NCI-H748 treated with DMSO at 0.1 percent for 48 hours (cell line): ENCODE results near the gene OR5J2.
"Not testable (repeated sequence)": the region's sequence is repeated elsewhere in the genome, so short reads cannot be mapped to it uniquely, and the experiment has no call there.

Experiments
- DNase-seq: peaks from one replicate; lab custom pipeline; 2025; lab: John Stamatoyannopoulos, UW

The OR5J2 gene

DNA sequence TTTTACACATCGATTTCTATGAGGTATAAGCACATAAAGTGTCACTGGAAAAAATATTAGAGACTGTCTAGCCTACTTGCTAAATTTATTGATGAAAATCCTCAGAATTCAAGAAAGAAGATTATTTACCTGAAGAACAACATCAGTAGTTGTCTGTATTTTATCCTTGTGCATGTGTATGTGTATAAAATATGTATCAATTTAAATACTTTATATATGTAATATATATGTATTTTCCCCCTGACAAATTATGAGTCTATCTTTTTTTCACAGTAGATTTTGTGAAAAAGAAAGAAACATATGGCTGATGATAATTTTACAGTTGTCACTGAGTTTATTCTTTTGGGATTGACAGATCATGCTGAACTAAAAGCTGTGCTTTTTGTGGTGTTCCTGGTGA is at the start of gene OR5J2:
Gene OR5J2 (plus strand): TSS at position 301 of the 400 bp plus-strand sequence. CDS start 0 bp downstream, at position 301.
- no peak for DNase-seq

DNA sequence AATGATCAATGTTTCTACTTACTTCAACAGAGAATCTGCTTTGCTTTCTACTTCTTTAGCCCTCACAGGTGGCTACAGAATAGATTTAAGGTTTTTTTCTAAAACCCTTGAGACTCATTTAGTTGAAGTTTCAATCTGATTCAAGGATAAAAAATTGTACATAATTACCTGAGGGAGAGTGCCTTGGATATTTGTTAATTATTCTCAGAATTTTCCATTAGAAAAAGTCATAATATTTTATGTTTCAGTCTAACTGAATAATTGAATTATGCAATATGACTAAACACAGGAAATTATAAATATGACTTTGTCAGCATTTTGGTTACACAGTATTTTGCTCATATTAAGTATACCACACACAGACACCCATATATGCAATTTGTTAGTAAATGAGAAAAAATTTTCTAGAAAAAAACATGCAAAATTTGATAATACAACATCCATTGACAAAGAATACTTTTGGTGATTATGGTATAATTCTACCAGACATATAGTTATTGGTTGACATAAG is 36.2 kb upstream of the OR5J2 start, which contains the start of gene OR8J3:
Gene OR8J3 (minus strand): TSS at position 51 of the 511 bp plus-strand sequence. CDS start 2,483 bp downstream, outside the sequence.
- DNase-seq, result no peak

DNA sequence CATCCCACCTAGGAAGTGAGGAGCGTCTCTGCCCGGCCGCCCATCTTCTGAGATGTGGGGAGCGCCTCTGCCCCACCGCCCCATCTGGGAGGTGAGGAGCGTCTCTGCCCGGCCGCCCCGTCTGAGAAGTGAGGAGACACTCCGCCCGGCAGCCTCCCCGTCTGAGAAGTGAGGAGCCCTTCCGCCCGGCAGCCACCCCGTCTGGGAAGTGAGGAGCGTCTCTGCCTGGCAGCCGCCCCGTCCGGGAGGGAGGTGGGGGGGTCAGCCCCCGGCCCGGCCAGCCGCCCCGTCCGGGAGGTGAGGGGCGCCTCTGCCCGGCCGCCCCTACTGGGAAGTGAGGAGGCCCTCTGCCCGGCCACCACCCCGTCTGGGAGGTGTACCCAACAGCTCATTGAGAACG is 32.7 kb upstream of the OR5J2 start:
- not testable (repeated sequence) for DNase-seq

DNA sequence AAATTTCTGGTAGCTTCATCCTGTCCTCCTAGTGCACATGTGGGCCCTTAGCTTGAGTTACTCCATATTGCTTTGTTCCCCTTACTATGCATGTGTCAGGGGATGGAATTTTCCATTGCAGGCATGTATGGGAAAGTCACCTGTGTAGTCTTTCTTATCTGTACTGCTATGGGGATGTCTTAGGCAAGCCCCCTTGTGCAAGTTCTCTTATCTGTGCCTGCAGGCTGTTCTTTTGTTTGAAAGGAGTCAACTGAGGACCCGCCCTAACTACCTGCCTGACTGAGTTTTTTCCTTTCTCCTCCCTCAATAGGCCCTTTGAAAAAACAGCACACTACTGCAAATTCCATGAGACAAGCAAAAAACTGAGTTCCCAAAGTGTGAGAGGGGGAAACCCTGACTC is 25.0 kb upstream of the OR5J2 start:
- no peak for DNase-seq

DNA sequence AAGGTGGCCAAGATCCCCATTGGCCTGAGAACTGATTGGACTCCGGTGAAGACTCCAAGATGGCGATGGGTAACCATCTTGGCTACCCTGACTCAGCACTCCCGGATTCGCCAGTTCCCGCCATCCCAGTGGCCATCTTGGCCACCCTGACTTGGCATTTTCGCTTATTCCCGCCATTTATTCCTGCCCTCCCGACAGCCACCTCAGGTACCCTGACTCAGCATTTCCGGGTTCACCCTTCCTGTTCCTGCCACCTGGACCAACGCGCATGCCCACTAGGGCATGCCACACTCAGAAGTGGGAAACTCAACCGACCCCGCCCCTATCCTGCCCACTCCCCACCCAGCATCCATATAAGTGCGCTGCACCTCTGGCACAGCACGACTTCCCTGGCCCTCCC is 24.1 kb upstream of the OR5J2 start:
- no peak for DNase-seq

DNA sequence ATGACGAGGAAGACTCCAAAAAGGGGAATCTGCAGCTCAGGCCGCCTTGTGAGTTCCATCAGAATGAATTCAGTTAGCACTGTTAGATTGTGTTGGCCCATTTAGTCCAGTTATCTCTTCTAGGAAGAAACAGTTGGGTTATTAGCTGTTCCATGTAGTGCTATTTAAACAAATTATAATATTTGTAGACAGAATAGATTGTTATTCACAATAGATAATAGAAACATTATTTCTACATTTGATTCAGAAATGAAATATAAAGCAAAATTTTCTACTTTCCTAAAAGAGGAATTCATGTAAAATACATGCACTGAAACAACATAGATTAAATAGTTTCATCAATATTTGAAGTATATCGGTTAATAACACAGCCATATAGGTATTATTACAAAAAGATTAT is 16.2 kb upstream of the OR5J2 start, which contains the start of gene OR8K5:
Gene OR8K5 (minus strand): TSS at position 101 of the 400 bp plus-strand sequence. CDS start 0 bp downstream, at position 101.
- no peak for DNase-seq

DNA sequence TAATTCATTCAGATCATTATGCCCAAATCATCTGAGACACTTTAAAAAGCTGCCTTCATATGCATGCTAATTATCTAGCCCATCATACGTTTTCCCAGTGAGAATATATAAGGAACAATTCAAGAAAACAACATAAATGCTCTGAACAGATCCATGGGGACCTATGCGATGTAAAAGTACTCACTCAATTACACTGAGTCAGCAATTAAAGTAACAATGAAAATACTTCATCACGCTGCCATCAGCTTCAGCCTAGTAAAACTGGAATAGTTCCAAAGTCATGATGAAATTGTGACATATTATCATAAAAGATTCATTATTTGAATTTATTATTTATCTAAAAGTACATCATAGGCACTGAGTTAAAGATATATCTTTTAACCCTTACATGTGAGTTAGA is 12.6 kb upstream of the OR5J2 start:
- DNase-seq, result no peak

DNA sequence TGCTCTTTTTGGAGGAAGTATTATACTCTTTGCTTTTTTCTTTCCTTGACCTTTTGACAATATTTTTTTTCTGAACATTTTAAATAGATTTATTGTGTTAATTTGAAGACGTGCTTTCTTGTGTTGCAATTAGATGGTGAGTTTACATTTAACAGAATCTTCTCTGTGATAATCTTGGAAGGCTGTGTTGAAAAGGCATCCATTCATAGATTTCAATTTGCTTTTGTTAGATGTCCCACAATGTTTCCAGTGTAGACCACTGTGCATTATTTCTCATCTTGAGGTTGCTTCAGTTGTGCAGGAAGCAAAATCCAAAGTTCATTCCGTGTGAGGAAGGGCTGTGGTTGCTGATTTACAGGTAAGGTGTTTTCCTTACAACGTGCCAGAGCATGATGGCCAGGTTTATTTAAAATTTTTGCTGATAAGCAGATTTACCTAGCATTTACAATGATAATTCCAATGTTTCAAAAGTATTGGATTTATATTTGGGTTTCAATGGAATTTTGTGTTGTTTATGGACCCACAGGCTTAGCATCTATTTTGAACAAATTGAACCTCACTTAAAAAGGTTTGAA is 4.1 kb upstream of the OR5J2 start:
- no peak for DNase-seq

DNA sequence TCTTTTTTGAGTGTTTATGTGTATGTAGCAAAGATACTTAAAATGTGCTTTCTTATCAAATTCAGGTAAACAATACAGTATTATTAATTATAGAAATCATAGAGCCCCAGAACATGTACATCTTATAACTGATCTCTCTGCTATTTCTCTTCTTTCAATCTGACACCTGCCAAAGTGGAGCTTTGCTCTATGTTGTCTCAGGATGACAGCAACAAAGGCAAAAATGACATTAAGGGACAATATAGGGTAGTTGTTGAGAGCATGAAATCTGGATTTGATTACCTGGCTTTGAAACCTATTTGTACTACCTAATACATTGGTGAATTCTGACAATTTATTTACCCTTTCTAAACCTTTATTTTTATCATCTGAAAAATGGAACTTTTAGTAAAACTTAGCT is 7.0 kb downstream of the OR5J2 start:
- DNase-seq, result no peak

DNA sequence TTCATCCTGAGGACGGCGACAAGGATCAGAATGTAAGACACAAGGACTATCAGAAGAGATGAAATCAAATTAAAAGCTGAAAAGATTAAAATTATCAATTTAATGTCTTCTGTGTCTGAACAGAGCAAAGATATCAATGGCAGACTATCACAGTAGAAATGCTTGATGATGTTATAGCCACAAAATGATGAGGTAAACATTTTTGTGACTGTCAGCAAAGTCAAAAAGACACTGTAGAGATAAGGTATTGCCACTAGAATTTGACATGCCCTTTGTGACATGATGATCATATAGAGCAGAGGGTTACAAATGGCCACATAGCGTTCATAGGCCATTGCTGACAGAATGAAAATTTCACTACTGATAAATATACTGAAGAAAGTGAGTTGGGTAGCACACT is 12.2 kb downstream of the OR5J2 start:
- DNase-seq, result no peak

DNA sequence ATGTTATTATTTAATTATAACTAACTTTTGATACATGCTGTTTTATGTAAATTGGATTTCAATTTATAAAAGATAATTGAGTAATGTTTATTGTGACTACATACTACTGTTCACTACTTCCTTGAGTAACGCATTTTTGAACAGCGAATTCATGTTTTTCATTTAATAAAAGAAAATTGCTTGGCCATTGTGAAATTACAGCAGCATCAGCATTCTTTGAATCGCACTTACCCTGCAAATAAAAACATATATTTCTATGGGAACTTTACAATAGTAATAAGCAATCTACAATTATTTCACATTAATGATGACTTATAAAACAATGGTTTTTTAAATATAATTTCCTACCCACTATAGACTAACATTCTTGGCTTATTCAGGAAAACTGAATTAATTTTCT is 20.3 kb downstream of the OR5J2 start:
- no peak for DNase-seq

DNA sequence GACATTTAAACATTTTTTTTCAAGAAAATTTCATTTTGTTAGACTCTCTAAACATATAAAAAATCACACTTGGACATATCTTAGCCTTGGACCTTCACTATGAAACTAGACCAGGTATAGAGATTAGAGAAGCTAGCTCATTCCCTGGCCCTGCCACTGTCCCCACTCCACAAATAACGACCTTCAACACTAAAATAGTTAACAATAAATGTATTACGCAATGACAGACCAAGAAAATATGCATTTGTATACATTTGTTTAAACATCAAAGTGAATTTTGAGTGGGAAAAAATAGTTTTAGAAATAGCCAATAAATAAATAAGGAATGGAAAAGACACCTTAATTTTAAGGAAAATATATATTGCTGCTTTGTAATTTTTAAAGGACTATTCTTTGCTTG is 20.9 kb downstream of the OR5J2 start:
- no peak for DNase-seq

DNA sequence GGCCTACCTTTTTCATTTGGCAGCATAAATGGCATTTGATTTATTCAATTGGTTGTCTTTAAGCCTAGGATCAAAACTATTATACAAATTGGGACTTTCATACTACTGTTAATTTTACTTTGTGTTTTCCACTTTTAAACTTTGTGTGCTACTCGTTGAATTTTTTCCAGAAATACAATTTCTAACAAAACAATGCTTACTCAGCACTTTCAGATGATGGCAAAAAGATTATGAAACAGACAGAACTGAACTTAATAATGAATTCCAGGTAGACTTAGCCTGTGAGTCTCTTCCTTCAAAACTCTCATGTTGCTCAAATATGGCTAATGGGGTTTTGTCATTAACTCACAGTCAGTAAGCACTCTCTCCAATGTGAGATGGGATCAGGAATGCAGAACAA is 31.4 kb downstream of the OR5J2 start:
- no peak for DNase-seq

DNA sequence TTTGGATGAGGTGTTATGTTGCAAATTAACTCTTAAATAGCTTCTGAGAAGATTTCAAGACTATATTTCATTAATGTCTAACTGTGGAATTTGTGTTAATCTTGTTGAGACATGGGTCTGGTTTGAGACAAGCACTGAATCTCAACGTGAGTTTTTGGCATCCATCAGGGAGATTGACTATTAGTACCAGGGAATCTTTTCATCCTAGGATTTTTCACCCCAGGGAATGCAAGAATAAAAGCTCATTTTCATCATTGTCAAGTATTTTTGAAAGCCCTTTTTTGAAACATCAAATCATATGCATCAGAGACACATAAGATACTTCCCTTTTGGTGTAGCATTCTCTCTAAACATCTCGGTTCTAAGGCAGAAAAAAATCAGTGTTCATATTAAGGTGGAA is 38.1 kb downstream of the OR5J2 start:
- no peak for DNase-seq

DNA sequence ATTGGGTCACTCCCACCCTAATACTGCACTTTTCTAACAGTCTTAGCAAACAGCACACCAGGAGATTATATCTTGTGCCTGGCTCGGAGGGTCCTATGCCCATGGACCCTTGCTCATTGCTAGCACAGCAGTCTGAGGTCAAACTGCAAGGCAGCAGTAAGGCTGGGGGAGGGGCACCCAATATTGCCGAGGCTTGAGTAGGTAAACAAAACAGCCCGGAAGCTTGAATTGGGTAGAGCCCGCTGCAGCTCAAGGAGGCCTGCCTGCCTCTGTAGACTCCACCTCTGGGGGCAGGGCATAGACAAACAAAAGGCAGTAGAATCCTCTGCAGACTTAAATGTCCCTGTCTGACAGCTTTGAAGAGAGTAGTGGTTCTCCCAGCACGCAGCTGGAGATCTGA is 43.3 kb downstream of the OR5J2 start:
- not testable (repeated sequence) for DNase-seq
